SU-DHL-6 (cell line): ENCODE results near the gene ADGRB3.

ENCODE experiments used
- H2AFZ ChIP-seq: fragments of 200-600 bp; sonication (generic); 2 replicates; pipeline ENCODE4 v1.6.1; 2014; ENCODE audit warnings: low read depth, mild to moderate bottlenecking, moderate library complexity, mixed read lengths, antibody characterized with exemption, low read length; ENCODE audit not compliant: severe bottlenecking
- H3F3A ChIP-seq: fragments of 200-600 bp; shearing (Covaris generic); 2 replicates; pipeline ENCODE4 v1.6.0; 2016; ENCODE audit warnings: antibody characterized with exemption, mild to moderate bottlenecking; ENCODE audit not compliant: insufficient read depth
- H3K27ac ChIP-seq: fragments of 200-600 bp; sonication (generic); 2 replicates; pipeline ENCODE4 v1.5.1; 2016; ENCODE audit warnings: low read depth, mild to moderate bottlenecking, low read length, moderate library complexity, mixed read lengths
- H3K27me3 ChIP-seq: fragments of 200-600 bp; sonication (generic), shearing (Covaris generic); 2 replicates; pipeline ENCODE4 v1.6.0; 2014; ENCODE audit warnings: mild to moderate bottlenecking, low read length
- H3K36me3 ChIP-seq: fragments of 200-600 bp; sonication (generic); 2 replicates; pipeline ENCODE4 v1.6.1; 2014; ENCODE audit warnings: mild to moderate bottlenecking, low read length, mixed read lengths
- H3K4me2 ChIP-seq: fragments of 300-600, 200-600 bp; shearing (Covaris generic), sonication (generic); 2 replicates; pipeline ENCODE4 v1.6.0; 2014; ENCODE audit warnings: low read length, low read depth, mild to moderate bottlenecking; ENCODE audit not compliant: poor library complexity, severe bottlenecking
- H3K4me3 ChIP-seq: fragments of 200-600 bp; sonication (generic); 2 replicates; pipeline ENCODE4 v1.5.1; 2014; ENCODE audit warnings: antibody characterized with exemption, low read length, mild to moderate bottlenecking, mixed read lengths; ENCODE audit not compliant: insufficient read depth, poor library complexity, severe bottlenecking
- H3K79me2 ChIP-seq: fragments of 200-600 bp; sonication (generic); 2 replicates; pipeline ENCODE4 v1.6.1; 2014; ENCODE audit warnings: mild to moderate bottlenecking, low read length, moderate library complexity; ENCODE audit not compliant: insufficient read depth
- H3K9ac ChIP-seq: fragments of 200-600 bp; sonication (generic); 2 replicates; pipeline ENCODE4 v1.7.0; 2014; ENCODE audit warnings: mild to moderate bottlenecking, low read length
- H3K9me2 ChIP-seq: fragments of 200-600 bp; sonication (generic); replicated peaks from 2 replicates; pipeline ENCODE4 v1.6.1; 2014; ENCODE audit warnings: low read length; ENCODE audit not compliant: insufficient read depth
- H3K9me3 ChIP-seq: fragments of 200-600 bp; sonication (generic); 2 replicates; pipeline ENCODE4 v1.6.1; 2014; ENCODE audit warnings: low read length, mixed read lengths; ENCODE audit not compliant: insufficient read depth
- H4K20me1 ChIP-seq: fragments of 200-600 bp; sonication (generic); 2 replicates; pipeline ENCODE4 v1.6.1; 2014; ENCODE audit warnings: low read depth, mild to moderate bottlenecking, antibody characterized with exemption, low read length, moderate library complexity, mixed read lengths
- CTCF ChIP-seq: fragments of 200-600 bp; sonication (generic); IDR thresholded peaks from one replicate; pipeline ENCODE4 v1.5.1; 2017; ENCODE audit warnings: antibody characterized with exemption, mild to moderate bottlenecking, low read length, moderate library complexity; ENCODE audit not compliant: insufficient read depth, poor library complexity, severe bottlenecking
- EZH2phosphoT487 ChIP-seq: fragments of 200-600 bp; sonication (generic), shearing (Covaris generic); conservative IDR thresholded peaks from 2 replicates; pipeline ENCODE4 v1.6.1; 2018; ENCODE audit warnings: mild to moderate bottlenecking, antibody characterized with exemption, low read length, moderate library complexity, mixed read lengths

ADGRB3 gene

GRCh38 chr6:69069881-69070280 is 434.8 kb downstream of the ADGRB3 start:
- H3K27me3 ChIP-seq = no peaks in the 10 kb centered on the region
- no peak overlapping the region for H3K27ac ChIP-seq
- H3K79me2 ChIP-seq = no peaks in the 10 kb centered on the region
- no peak overlapping the region for H2AFZ ChIP-seq
- no peaks in the 10 kb centered on the region for H3K9me3 ChIP-seq
- H3K36me3 ChIP-seq = no peaks in the 10 kb centered on the region
- no peak for TF ChIP-seq CTCF
- TF ChIP-seq EZH2phosphoT487 = no peak
- H3F3A ChIP-seq = no peaks in the 10 kb centered on the region
- H3K4me3 ChIP-seq = no peak overlapping the region
- H3K9ac ChIP-seq = no peak overlapping the region
- H3K9me2 ChIP-seq = 0 out of 2 replicates have a peak, but pooled peaks cover 2% of the 10 kb centered on the region
- H3K4me2 ChIP-seq = no peak overlapping the region
- no peaks in the 10 kb centered on the region for H4K20me1 ChIP-seq

GRCh38 chr6:69072796-69073195 is 437.7 kb downstream of the ADGRB3 start:
- 0 out of 2 replicates have a peak, but pooled peaks cover 2% of the 10 kb centered on the region for H3K9me2 ChIP-seq
- H3K79me2 ChIP-seq = no peaks in the 10 kb centered on the region
- no peak overlapping the region for H3K4me2 ChIP-seq
- no peak overlapping the region for H3K27ac ChIP-seq
- no peak overlapping the region for H2AFZ ChIP-seq
- no peaks in the 10 kb centered on the region for H3K27me3 ChIP-seq
- no peaks in the 10 kb centered on the region for H4K20me1 ChIP-seq
- no peak overlapping the region for H3K9ac ChIP-seq
- no peaks in the 10 kb centered on the region for H3K36me3 ChIP-seq
- no peaks in the 10 kb centered on the region for H3F3A ChIP-seq
- no peak overlapping the region for H3K4me3 ChIP-seq
- H3K9me3 ChIP-seq = no peaks in the 10 kb centered on the region
- no peak for TF ChIP-seq EZH2phosphoT487
- no peak for TF ChIP-seq CTCF

GRCh38 chr6:69084746-69085335 is 449.8 kb downstream of the ADGRB3 start:
- H3K4me2 ChIP-seq = no peak overlapping the region
- no peaks in the 10 kb centered on the region for H3K79me2 ChIP-seq
- no peaks in the 10 kb centered on the region for H3K9me2 ChIP-seq
- H3K27ac ChIP-seq = no peak overlapping the region
- no peaks in the 10 kb centered on the region for H3K36me3 ChIP-seq
- H4K20me1 ChIP-seq = no peaks in the 10 kb centered on the region
- H3K9ac ChIP-seq = no peak overlapping the region
- H3K9me3 ChIP-seq = no peaks in the 10 kb centered on the region
- H3F3A ChIP-seq = no peaks in the 10 kb centered on the region
- no peaks in the 10 kb centered on the region for H3K27me3 ChIP-seq
- no peak overlapping the region for H2AFZ ChIP-seq
- no peak overlapping the region for H3K4me3 ChIP-seq
- TF ChIP-seq EZH2phosphoT487 = no peak
- no peak for TF ChIP-seq CTCF
